ENCODE data around the gene TTF2.

Gene TTF2

GRCh38 chr1:117059678-117060440 lies at the start of gene TTF2:
TTF2 (plus strand) TSS chr1:117060326; CDS start chr1:117060347, 21 bp downstream.
- DNase-seq: peak; percentile 95

GRCh38 chr1:117011334-117011733 lies 48.8 kb upstream of the TTF2 start:
- DNase-seq: no peak

- DNase-seq: no peak
Measured at GRCh38 chr1:117013309-117013858, 46.7 kb upstream of the TTF2 start.

GRCh38 chr1:117014209-117014608 lies 45.9 kb upstream of the TTF2 start:
- DNase-seq: peak; percentile 20

- no peak for DNase-seq
Measured at GRCh38 chr1:117015724-117016123, 44.4 kb upstream of the TTF2 start.

- no peak for DNase-seq
Measured at GRCh38 chr1:117017062-117017461, 43.1 kb upstream of the TTF2 start.

- no peak for DNase-seq
Measured at GRCh38 chr1:117017648-117018047, 42.5 kb upstream of the TTF2 start.

GRCh38 chr1:117020526-117021156 lies 39.5 kb upstream of the TTF2 start:
- no peak for DNase-seq

- DNase-seq: no peak
Measured at GRCh38 chr1:117022114-117022513, 38.0 kb upstream of the TTF2 start.

- DNase-seq: no peak
Measured at GRCh38 chr1:117025568-117025967, 34.6 kb upstream of the TTF2 start.

GRCh38 chr1:117026361-117026760 lies 33.8 kb upstream of the TTF2 start:
- DNase-seq: no peak

- no peak for DNase-seq
Measured at GRCh38 chr1:117029685-117030084, 30.4 kb upstream of the TTF2 start.

GRCh38 chr1:117030271-117030877 lies 29.8 kb upstream of the TTF2 start:
- DNase-seq: no peak

GRCh38 chr1:117032266-117032665 lies 27.9 kb upstream of the TTF2 start:
- no peak for DNase-seq

GRCh38 chr1:117032681-117033539 lies 27.2 kb upstream of the TTF2 start:
- no peak for DNase-seq

- no peak for DNase-seq
Measured at GRCh38 chr1:117033772-117034171, 26.4 kb upstream of the TTF2 start.

GRCh38 chr1:117034791-117035290 lies 25.3 kb upstream of the TTF2 start:
- no peak for DNase-seq

GRCh38 chr1:117036018-117036461 lies 24.1 kb upstream of the TTF2 start:
- no peak for DNase-seq

GRCh38 chr1:117037802-117038201 lies 22.3 kb upstream of the TTF2 start:
- no peak for DNase-seq

GRCh38 chr1:117038236-117038635 lies 21.9 kb upstream of the TTF2 start:
- no peak for DNase-seq

- DNase-seq: no peak
Measured at GRCh38 chr1:117044217-117044616, 15.9 kb upstream of the TTF2 start.

GRCh38 chr1:117045644-117046043 lies 14.5 kb upstream of the TTF2 start:
- DNase-seq: no peak

GRCh38 chr1:117046781-117047180 lies 13.3 kb upstream of the TTF2 start:
- DNase-seq: no peak

Data from activated naive CD4-positive, alpha-beta T cell treated with anti-CD3 and anti-CD28 coated beads, Interleukin-2, amount 50 U/mL, for 16 hours (primary cell).